IPS-NIHi11 (cell line): ENCODE results near the gene SULT1C2.
"Not testable (repeated sequence)": the region's sequence is repeated elsewhere in the genome, so short reads cannot be mapped to it uniquely, and the experiment has no call there.

Experiments used
- DNase-seq: peaks from one replicate; pipeline ENCODE4 v3.0.0; 2012; ENCODE audit warnings: mixed read lengths, low spot score

SULT1C2 gene

GRCh38 chr2:108288534-108289106 is at the start of gene SULT1C2:
Gene SULT1C2 (plus strand): TSS chr2:108288895. CDS start chr2:108293668, 4,773 bp downstream.
- peak; percentile 69 for DNase-seq

DNA sequence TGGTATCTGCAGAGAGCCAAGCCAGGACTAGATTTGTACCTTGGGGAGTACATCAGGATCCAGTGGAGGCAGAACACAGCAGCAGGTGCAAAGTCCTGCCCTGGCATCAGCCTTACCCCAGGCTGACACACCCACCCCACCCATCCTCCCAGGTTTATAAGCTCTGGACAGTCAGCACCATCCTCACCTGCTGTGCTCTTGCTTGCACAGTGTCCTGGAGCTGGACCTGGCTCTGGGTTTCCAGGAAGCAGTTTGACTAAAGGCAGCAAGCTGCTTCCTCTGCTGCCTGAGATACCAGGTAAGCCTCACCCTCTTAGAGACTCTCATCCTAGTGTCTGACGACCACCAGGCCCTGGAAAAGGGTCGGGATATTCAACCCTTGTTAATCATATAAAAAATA is 48.9 kb upstream of the SULT1C2 start, which contains the start of gene SULT1C3:
SULT1C3 (plus strand) TSS at position 183 of the 400 bp plus-strand sequence. CDS start 7,227 bp downstream, outside the sequence.
- no peak for DNase-seq

GRCh38 chr2:108240966-108241365 is 47.7 kb upstream of the SULT1C2 start:
- no peak for DNase-seq

GRCh38 chr2:108243566-108243965 is 45.1 kb upstream of the SULT1C2 start:
- DNase-seq: no peak

GRCh38 chr2:108244667-108245414 is 43.9 kb upstream of the SULT1C2 start:
- no peak for DNase-seq

- no peak for DNase-seq
These were observed 35.6 kb upstream of the SULT1C2 start for GRCh38 chr2:108253106-108253505.

- DNase-seq: no peak
These were observed 30.9 kb upstream of the SULT1C2 start for GRCh38 chr2:108257757-108258331.

- no peak for DNase-seq
These were observed 27.9 kb upstream of the SULT1C2 start for GRCh38 chr2:108260773-108261172.

- DNase-seq: no peak
These were observed 26.7 kb upstream of the SULT1C2 start for GRCh38 chr2:108262036-108262435.

DNA sequence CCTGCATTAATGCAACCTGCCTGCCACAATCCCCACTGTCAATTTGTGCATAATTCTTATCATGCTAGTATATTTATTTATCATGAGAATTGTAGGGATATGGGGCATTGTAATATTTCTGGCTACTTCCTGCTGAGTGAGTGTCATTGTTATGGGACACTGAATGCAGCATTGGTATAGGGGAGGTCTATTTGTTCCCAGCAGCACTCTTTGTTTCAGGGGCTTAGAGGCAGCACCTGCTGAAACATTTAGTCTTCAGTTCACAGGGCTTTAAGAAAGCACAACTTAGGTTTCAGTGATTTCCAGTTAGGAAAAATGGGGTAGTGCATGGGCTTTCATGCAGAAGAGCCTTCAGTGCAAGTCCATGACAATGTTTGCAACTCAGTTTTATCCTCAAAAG is 25.3 kb upstream of the SULT1C2 start:
- DNase-seq: no peak

DNA sequence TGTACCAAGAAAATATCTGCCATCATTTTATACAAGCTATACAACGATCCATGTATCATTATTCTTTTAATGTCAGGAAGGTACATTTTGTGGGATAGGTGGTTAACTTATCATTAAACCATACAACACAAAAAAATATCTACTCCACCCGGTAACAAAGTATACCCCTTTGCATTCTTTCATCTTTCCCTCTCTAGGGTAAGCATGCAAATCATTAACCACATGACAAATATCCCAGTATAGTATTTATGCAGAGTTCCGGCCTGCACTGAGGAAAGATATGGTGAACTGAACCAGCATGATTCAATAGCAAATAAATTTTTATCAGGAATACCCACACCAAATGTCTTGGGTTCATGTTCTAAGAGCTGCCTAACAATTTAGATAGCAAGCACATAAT is 22.5 kb upstream of the SULT1C2 start:
- no peak for DNase-seq

- no peak for DNase-seq
These were observed 21.6 kb upstream of the SULT1C2 start for GRCh38 chr2:108267101-108267500.

- no peak for DNase-seq
These were observed 20.7 kb upstream of the SULT1C2 start for GRCh38 chr2:108268001-108268400.

DNA sequence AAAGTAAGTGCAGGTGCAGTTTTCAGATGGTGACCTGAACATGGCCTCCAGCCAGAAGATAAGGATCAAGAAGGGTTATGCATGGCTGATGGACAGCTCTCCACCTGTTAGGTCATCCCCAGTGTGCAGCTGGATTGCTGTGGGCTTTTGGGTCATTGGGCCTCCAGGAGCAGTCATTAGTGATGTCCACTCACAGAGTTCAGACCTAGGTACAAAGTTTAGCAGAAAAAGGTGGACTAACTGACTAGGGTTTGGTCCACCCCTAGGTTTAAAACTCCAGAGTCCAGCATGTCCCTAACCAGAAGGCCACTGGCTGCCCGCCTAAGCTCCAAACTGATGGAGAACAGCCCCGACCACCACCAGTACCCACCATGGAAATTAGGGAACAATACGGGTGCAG is 18.3 kb upstream of the SULT1C2 start:
- DNase-seq: no peak

DNA sequence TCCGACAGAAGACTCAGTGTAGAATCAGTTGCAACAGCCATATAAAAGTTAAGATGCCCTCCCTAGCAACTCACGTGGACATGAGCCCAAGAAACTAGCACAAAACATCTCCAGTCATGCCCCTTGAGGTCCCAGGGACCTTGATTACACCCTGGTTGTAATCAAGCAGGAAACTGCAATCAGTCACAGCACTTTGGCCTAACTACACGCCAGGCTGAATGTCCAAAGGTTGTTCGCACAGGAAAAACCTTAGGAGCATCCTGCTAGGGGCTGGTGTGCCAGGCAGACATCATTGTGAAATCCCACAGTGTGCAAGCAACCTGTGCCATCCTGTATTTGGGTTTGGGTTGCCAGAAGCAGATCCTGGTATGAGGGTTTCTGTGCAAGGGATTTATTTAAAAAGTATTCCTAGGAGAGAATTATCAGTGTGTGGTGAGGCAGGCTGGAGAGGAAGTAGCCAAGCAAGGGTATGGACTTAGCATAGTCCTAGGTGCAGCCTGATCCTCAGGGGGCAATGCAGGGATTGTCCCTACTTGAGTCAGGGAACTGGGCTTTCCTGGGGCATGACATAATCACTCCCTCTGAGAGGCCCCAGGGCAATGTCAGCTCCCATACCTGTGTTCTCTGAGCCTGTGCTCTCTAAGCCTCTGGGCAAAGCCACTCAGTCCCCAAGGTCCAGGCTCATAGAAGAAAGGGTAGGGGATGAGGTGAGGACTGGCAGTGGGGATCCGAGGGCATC is 17.8 kb upstream of the SULT1C2 start:
- DNase-seq: no peak

DNA sequence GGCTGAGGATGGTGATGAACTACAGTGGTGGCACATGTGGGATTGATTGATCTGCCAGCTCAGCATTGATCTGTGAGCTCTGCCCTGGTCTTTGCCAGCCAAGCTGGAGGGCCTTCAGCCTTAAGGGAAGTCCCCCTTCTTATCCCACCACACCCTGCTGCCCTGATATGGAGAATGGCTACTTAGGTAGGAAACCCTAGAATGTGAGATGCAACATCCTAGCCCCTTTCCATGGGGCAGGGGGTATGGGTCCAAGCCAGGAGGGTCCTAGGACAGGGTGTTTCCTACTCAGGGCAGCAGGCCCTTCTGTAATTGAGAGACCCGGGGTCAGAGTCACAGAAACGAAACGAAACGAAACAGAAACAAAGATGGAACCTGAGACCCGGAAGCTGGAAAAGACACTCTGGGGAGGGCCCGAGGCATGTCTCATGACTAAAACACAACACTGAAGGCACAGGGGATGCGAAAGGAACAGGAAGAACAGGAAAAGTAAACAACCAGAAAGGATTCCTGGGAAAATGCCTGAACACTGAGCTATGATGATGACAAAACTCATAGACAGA is 16.9 kb upstream of the SULT1C2 start:
- no peak for DNase-seq

GRCh38 chr2:108278631-108279030 is 10.1 kb upstream of the SULT1C2 start:
- no peak for DNase-seq

DNA sequence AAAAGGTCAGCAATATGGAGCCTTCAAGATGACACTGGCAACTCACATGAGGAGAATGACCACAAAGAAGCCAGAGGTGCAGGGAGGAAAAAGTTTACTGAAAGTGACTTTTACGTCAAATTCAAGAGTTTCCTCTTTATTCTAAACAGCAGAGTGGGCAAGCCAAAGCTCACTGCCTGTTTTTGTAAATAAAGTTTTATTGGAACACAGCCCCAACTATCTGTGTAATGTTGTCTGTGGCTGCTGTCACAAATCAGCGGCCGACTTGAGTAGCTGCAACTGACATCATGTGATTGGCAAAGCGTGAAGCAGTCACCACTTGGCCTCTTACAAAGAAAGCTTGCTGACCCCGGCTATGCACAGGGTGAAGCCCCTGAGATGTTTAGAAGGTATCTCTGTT is 9.2 kb upstream of the SULT1C2 start:
- no peak for DNase-seq

DNA sequence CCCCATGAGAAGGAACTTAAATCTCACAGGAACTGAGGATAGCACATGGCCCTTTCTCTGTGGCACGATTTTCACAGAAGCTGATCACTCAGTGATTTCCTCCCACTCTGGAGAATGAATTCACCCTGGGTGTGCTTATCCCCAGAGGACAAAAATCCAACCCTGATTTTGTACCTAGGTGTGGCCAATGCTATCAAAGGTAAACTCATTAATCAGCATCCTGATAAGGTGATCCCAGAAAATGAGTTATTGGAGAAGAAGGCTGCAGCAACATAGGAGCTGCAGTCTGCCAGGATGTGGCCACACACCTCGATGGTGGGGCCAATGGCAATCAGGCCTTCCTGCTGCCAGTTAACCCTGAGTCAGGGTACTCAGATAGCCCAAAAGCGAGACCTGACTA is 8.2 kb upstream of the SULT1C2 start:
- DNase-seq: no peak

GRCh38 chr2:108284566-108284965 is 4.1 kb upstream of the SULT1C2 start:
- DNase-seq: not testable (repeated sequence)

GRCh38 chr2:108285616-108286015 is 3.1 kb upstream of the SULT1C2 start:
- no peak for DNase-seq

GRCh38 chr2:108287169-108287568 is 1.5 kb upstream of the SULT1C2 start:
- DNase-seq: no peak
